Measurements from ENCODE around the gene CCDC9B.

GRCh38 chr15:40290918-40291574, 49.7 kb downstream of the CCDC9B start:
- TF ChIP-seq USF1 (CRISPR knock-in tag; IDR thresholded peaks at IDR 0.05) (peak; percentile 69; the same call in 1 of the 2 replicates), E2F4 (CRISPR knock-in tag; IDR thresholded peaks at IDR 0.05; ENCODE audit: borderline replicate concordance, low read depth) (peak; percentile 84), CTCF (IDR thresholded peaks at IDR 0.05) (no peak), CREM (CRISPR knock-in tag; IDR thresholded peaks at IDR 0.05) (no peak; the same call in 1 of the 2 replicates), FOXP1 (CRISPR knock-in tag; IDR thresholded peaks at IDR 0.05; ENCODE audit: borderline replicate concordance) (peak; percentile 94), NFYB (CRISPR knock-in tag; conservative IDR thresholded peaks at IDR 0.05; ENCODE audit: low read depth) (no peak; the same call in 1 of the 2 replicates), USF2 (CRISPR knock-in tag; IDR thresholded peaks at IDR 0.05) (peak; percentile 65)

Measured in WTC11 (cell line).